K562 (cell line): ENCODE measurements around the gene HIPK2. TPM values are rescaled to one million over a fixed set of nuclear protein-coding genes. Genes with fewer than 3 reads are reported as not detected.

Source experiments
- ARID4B ChIP-seq: sonication (generic); formaldehyde crosslinking; IDR thresholded peaks from 2 replicates; pipeline ENCODE4 v1.8.0; 2022; ENCODE audit warnings: mild to moderate bottlenecking, missing genetic modification reagents
- CTCFL ChIP-seq: IDR thresholded peaks from 2 replicates; pipeline ENCODE4 v1.6.1; 2011; ENCODE audit warnings: borderline replicate concordance, low read depth, mild to moderate bottlenecking, moderate library complexity, low read length; ENCODE audit not compliant: insufficient read depth, poor library complexity, severe bottlenecking
- HMGXB4 ChIP-seq: sonication (generic); formaldehyde crosslinking; IDR thresholded peaks from 2 replicates; pipeline ENCODE4 v1.8.1; 2023; ENCODE audit warnings: mild to moderate bottlenecking, missing genetic modification reagents
- KLF16 ChIP-seq: IDR thresholded peaks from 2 replicates; pipeline ENCODE4 v1.6.1; 2016; ENCODE audit warnings: antibody characterized with exemption
- RCOR1 ChIP-seq, 2 experiments: IDR thresholded peaks; 2 replicates each; pipeline ENCODE4 v1.6.1; 2012; ENCODE audit warnings: low read depth in 2 of 2, low read length in 2 of 2, borderline replicate concordance in 1 of 2, improper control_type of control experiment in 1 of 2
- RFX5 ChIP-seq: IDR thresholded peaks from 2 replicates; pipeline ENCODE4 v1.6.1; 2011; ENCODE audit warnings: low read depth, mild to moderate bottlenecking, improper control_type of control experiment, low read length
- RFX7 ChIP-seq: fragments of 250-450 bp; sonication (Bioruptor Pico); IDR thresholded peaks from 2 replicates; pipeline ENCODE4 v1.5.1; 2021; ENCODE audit warnings: mild to moderate bottlenecking
- TEAD4 ChIP-seq, 2 experiments: sonication (generic) in 1 of 2; formaldehyde crosslinking in 1 of 2; IDR thresholded peaks; 2 replicates each; pipeline versions ENCODE4 v1.6.1 to v1.8.0; 2012 to 2022; ENCODE audit warnings: borderline replicate concordance in 1 of 2, inconsistent platforms in 1 of 2, low read length in 1 of 2, mild to moderate bottlenecking in 1 of 2, missing genetic modification reagents in 1 of 2
- YY1 ChIP-seq, 3 experiments: IDR thresholded peaks; 2 replicates each; pipeline ENCODE4 v1.6.1; 2011; ENCODE audit warnings: low read length in 2 of 3, mild to moderate bottlenecking in 2 of 3, moderate library complexity in 2 of 3, borderline replicate concordance in 1 of 3, control low read depth in 1 of 3, low read depth in 1 of 3; ENCODE audit not compliant: insufficient read depth in 3 of 3, insufficient replicate concordance in 2 of 3, control insufficient read depth in 1 of 3, insufficient read length in 1 of 3; ENCODE audit errors: extremely low read depth in 1 of 3
- ZBTB7A ChIP-seq: IDR thresholded peaks from 2 replicates; pipeline ENCODE4 v1.6.1; 2011; ENCODE audit warnings: low read depth, mild to moderate bottlenecking, low read length, moderate library complexity, borderline replicate concordance; ENCODE audit not compliant: control insufficient read depth
- ZNF785 ChIP-seq: fragments of 250-450 bp; sonication (Bioruptor Pico); IDR thresholded peaks from 2 replicates; pipeline ENCODE4 v1.4.0; 2020; ENCODE audit warnings: mild to moderate bottlenecking
- polyA plus RNA-seq, 8 experiments: library from polyadenylated mRNA; depleted of rRNA in 4 of 8; stranded (reverse) in 5 of 8; unstranded in 3 of 8; fragments of >200 nt; fragmentation: Nextera tagmentation in 2 of 8; fragmentation: Illumina TruSeq in 1 of 8; extraction: Ambion mirVana in 2 of 8; extraction: Trizol in 1 of 8; gene quantifications; 2 replicates each; pipeline versions ENCODE4 v1.2.1 to v1.2.3, GENCODE V29; 2011 to 2014; ENCODE audit warnings: inconsistent platforms in 1 of 8, missing spikeins in 1 of 8
- total RNA-seq, 7 experiments: library from RNA; depleted of rRNA in 6 of 7; stranded (reverse); fragments of >200 nt in 6 of 7; fragmentation: Illumina TruSeq in 2 of 7; extraction: Trizol in 2 of 7; gene quantifications; 2 replicates each; pipeline versions ENCODE4 v1.2.1 to v1.2.3, GENCODE V29; 2011 to 2021; ENCODE audit warnings: low replicate concordance in 1 of 7

Gene HIPK2
- total and polyA plus RNA-seq, 9 of the 15 experiments (the other 6 are each of a cell fraction or from before 2014, with no cell fraction given), result 0.69 to 19.8 (median 5.1) TPM

GRCh38 chr7:139775829-139776266 is 1.9 kb downstream of the HIPK2 start (continued):
- TF ChIP-seq ARID4B, result no peak
- peak; percentile 31; the same call in 1 of the 2 replicates for TF ChIP-seq TEAD4 (IDR thresholded peaks at IDR 0.05; ENCODE audit: low read length)
- no peak for TF ChIP-seq TEAD4 (CRISPR knock-in tag; IDR thresholded peaks at IDR 0.05; ENCODE audit: borderline replicate concordance)
- no peak for TF ChIP-seq RFX5
- no peak for TF ChIP-seq KLF16
- peak; percentile 44; the same call in 1 of the 2 replicates for TF ChIP-seq ZBTB7A
- peak in 1 of 3 experiments; percentile 14 for TF ChIP-seq YY1 (IDR thresholded peaks at IDR 0.05; ENCODE audit: borderline replicate concordance in 1 of 3, control insufficient read depth in 1 of 3, extremely low read depth in 1 of 3, insufficient read depth in 3 of 3, insufficient read length in 1 of 3, insufficient replicate concordance in 2 of 3, low read depth in 1 of 3, low read length in 2 of 3)
- no peak for TF ChIP-seq RFX7 (CRISPR knock-in tag)
- peak; percentile 34; the same call in 1 of the 2 replicates for TF ChIP-seq HMGXB4 (CRISPR knock-in tag)
- peak; percentile 50 for TF ChIP-seq CTCFL
- no peak for TF ChIP-seq ZNF785 (CRISPR knock-in tag)
- TF ChIP-seq RCOR1 (IDR thresholded peaks at IDR 0.05; ENCODE audit: borderline replicate concordance in 1 of 2, low read depth in 2 of 2, low read length in 2 of 2), result no peak
